Pericardium fibroblast (primary cell): ENCODE results near the gene CCDC28A. TPM values are rescaled to one million over a fixed set of nuclear protein-coding genes. Genes with fewer than 3 reads are reported as not detected.

Experiments
- total RNA-seq: library from RNA; depleted of rRNA; stranded (reverse); fragments of >200 nt; gene quantifications from 2 replicates; pipeline ENCODE4 v1.2.3, GENCODE V29; 2015

The CCDC28A gene
- total RNA-seq: 8.6 and 15.7 TPM in 2 replicates

DNA sequence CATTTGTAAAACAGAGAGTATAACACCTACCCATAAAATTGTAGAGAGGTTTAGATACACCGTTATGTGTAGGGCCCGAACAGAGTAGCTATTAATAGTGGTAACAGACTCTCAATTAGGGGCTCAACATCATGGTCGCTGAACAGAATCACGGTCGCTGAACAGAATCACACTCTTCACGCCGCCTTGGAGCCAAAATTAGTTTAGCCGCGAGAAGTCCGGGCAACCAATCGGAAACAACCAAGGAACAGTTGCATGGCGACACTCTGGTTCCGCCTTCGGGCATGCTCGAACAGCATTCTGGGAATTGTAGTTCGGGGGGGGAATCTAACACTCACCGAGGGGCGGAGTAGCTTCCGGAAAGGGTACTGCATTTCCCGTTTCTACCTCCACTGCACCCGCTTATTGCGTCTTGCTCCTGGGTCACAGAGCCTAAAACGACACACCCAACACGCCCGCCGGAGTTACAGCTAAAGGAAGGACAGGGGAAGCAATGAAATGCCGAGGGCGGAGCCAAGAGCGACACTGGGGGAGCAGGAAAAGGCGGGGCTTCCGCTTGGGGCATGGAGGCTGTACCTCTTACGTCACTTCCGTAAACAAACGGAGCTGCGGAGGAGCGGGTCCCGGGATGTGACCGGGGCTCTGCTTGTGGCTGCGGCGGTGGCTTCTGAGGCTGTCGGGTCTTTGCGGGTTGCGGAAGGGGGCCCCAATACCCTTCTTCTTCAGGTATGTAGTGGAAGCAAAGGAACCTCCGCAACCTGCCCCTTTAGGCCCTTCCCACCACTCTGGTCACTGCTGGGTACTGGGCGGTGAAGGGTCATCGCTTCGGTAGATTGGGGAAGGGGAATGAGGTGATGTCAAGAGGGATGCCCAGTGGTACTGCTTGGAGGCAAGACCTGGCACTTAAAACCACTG is at the start of gene CCDC28A:
TSS of gene CCDC28A (plus strand) at position 593 of the 915 bp plus-strand sequence. CDS start 2,352 bp downstream, outside the sequence.

DNA sequence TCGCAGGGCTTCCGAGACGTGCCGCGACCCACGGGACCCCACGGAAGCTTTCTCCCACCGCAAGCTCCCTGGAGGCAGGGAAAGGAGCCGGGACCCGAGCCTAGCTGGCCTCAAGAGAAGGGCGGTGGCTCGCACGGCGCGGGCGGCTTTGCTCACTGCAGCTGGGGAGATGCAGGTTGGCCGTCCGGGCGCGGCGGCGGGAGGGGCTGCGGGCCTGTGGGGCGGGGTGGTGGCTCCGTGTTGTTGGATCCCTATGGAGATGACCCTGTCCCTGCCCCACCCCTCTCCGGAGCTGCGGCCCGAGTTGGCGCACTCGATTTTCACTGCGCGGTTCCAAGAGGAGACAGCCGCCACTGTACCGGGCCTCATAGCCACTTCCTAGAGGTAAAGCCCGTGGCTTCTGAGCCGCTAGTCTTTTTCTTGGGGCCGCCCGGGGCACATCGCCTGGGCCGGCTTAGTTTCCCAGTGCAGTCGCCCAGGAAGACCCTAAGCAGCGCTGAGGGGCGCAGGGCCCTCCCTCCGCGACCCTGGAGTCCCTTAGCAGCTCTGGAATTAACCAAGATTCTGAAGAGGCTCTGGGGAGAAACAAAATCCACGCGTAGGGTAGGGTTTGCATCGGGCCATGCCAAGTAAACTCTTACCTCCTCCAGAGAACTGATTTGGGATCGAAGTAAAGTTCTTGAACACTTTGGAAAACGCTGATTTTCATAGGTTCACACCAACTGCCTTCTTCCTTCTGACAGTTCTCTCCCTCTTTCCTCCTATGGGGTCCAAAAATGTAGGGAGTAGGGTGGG is 22.4 kb downstream of the CCDC28A start, which contains the start of gene ECT2L:
TSS of gene ECT2L (plus strand) at position 279 of the 795 bp plus-strand sequence. CDS start 17,188 bp downstream, outside the sequence.

Other genes with a start within 250 kb of the CCDC28A start
- gene ECT2L, start 22.3 kb downstream of the CCDC28A start, total RNA-seq: not detected in 2 replicates
- gene REPS1, start 214.5 kb downstream of the CCDC28A start, total RNA-seq: 15.7 and 19.3 TPM in 2 replicates